Activated naive CD8-positive, alpha-beta T cell treated with anti-CD3 and anti-CD28 coated beads for 36 hours (primary cell): Measurements from ENCODE around the gene ADRA2B. TPM values are rescaled to one million over a fixed set of nuclear protein-coding genes. Genes with fewer than 3 reads are reported as not detected.
"Not testable (repeated sequence)": the region's sequence is repeated elsewhere in the genome, so short reads cannot be mapped to it uniquely, and the experiment has no call there.

Experiments
- DNase-seq: peaks from one replicate; pipeline ENCODE4 v3.0.0; 2021
- H3K27ac Mint-ChIP-seq: one replicate; pipeline ENCODE4 v1.8.0; 2022; ENCODE audit warnings: mild to moderate bottlenecking, moderate library complexity, mixed read lengths
- H3K27me3 Mint-ChIP-seq: one replicate; pipeline ENCODE4 v1.8.0; 2022; ENCODE audit warnings: mild to moderate bottlenecking, mixed read lengths
- H3K36me3 Mint-ChIP-seq: one replicate; pipeline ENCODE4 v1.8.0; 2021; ENCODE audit warnings: mild to moderate bottlenecking, mixed read lengths
- H3K4me1 Mint-ChIP-seq: one replicate; pipeline ENCODE4 v1.8.0; 2021; ENCODE audit warnings: mixed read lengths
- H3K4me3 Mint-ChIP-seq: one replicate; pipeline ENCODE4 v1.8.0; 2022; ENCODE audit warnings: mild to moderate bottlenecking, moderate library complexity, mixed read lengths
- H3K9me3 Mint-ChIP-seq: one replicate; pipeline ENCODE4 v1.8.0; 2022; ENCODE audit warnings: mixed read lengths
- total RNA-seq, 2 experiments: library from RNA; stranded (reverse); gene quantifications; one replicate each; pipeline ENCODE4 v1.2.3, GENCODE V29; 2021

Gene ADRA2B
- total RNA-seq, 2 experiments from 2014 or later = 0.29 to 0.30 TPM

- H3K4me1 Mint-ChIP-seq = peaks cover 59% of the 10 kb centered on the region
- H3K27ac Mint-ChIP-seq = peak overlapping the region; percentile 97
- H3K27me3 Mint-ChIP-seq = peaks cover 7% of the 10 kb centered on the region
- H3K36me3 Mint-ChIP-seq = peaks cover 32% of the 10 kb centered on the region
- peak overlapping the region; percentile 96 for H3K4me3 Mint-ChIP-seq
- DNase-seq = peak; percentile 57
- H3K9me3 Mint-ChIP-seq = no peaks in the 10 kb centered on the region
These were observed 28.2 kb upstream of the ADRA2B start for GRCh38 chr2:96144481-96145035.

GRCh38 chr2:96143848-96144480, 27.6 kb upstream of the ADRA2B start:
- H3K27ac Mint-ChIP-seq = peak overlapping the region; percentile 97
- H3K4me3 Mint-ChIP-seq = peak overlapping the region; percentile 96
- peaks cover 59% of the 10 kb centered on the region for H3K4me1 Mint-ChIP-seq
- DNase-seq = peak; percentile 50
- H3K36me3 Mint-ChIP-seq = peaks cover 32% of the 10 kb centered on the region
- no peaks in the 10 kb centered on the region for H3K9me3 Mint-ChIP-seq
- H3K27me3 Mint-ChIP-seq = peaks cover 7% of the 10 kb centered on the region

- Mint-ChIP-seq H3K4me3 (peak overlapping the region; percentile 96), H3K4me1 (peaks cover 57% of the 10 kb centered on the region), H3K27ac (peak overlapping the region; percentile 97), H3K27me3 (peaks cover 8% of the 10 kb centered on the region), H3K36me3 (peaks cover 32% of the 10 kb centered on the region), H3K9me3 (no peaks in the 10 kb centered on the region)
- DNase-seq = peak; percentile 44
These were observed 27.0 kb upstream of the ADRA2B start for GRCh38 chr2:96143231-96143847.

- H3K9me3 Mint-ChIP-seq = no peaks in the 10 kb centered on the region
- peak overlapping the region; percentile 96 for H3K4me3 Mint-ChIP-seq
- peaks cover 32% of the 10 kb centered on the region for H3K36me3 Mint-ChIP-seq
- peak; percentile 84 for DNase-seq
- peaks cover 52% of the 10 kb centered on the region for H3K4me1 Mint-ChIP-seq
- H3K27me3 Mint-ChIP-seq = peaks cover 11% of the 10 kb centered on the region
- H3K27ac Mint-ChIP-seq = peak overlapping the region; percentile 97
These were observed 26.1 kb upstream of the ADRA2B start for GRCh38 chr2:96142217-96143113.

GRCh38 chr2:96141624-96141967, 25.2 kb upstream of the ADRA2B start:
- Mint-ChIP-seq H3K27me3 (peaks cover 11% of the 10 kb centered on the region), H3K36me3 (peaks cover 32% of the 10 kb centered on the region), H3K27ac (peak overlapping the region; percentile 97), H3K4me3 (peak overlapping the region; percentile 96), H3K4me1 (peaks cover 44% of the 10 kb centered on the region)
- not testable (repeated sequence) for DNase-seq, H3K9me3 Mint-ChIP-seq

GRCh38 chr2:96140941-96141623, 24.7 kb upstream of the ADRA2B start:
- H3K9me3 Mint-ChIP-seq = no peaks in the 10 kb centered on the region
- peaks cover 32% of the 10 kb centered on the region for H3K36me3 Mint-ChIP-seq
- peak overlapping the region; percentile 97 for H3K27ac Mint-ChIP-seq
- H3K4me1 Mint-ChIP-seq = peaks cover 41% of the 10 kb centered on the region
- peaks cover 11% of the 10 kb centered on the region for H3K27me3 Mint-ChIP-seq
- no peak for DNase-seq
- H3K4me3 Mint-ChIP-seq = peak overlapping the region; percentile 96

- H3K36me3 Mint-ChIP-seq = peaks cover 27% of the 10 kb centered on the region
- H3K27me3 Mint-ChIP-seq = peaks cover 11% of the 10 kb centered on the region
- peaks cover 42% of the 10 kb centered on the region for H3K4me1 Mint-ChIP-seq
- H3K27ac Mint-ChIP-seq = peak overlapping the region; percentile 68
- no peak for DNase-seq
- no peaks in the 10 kb centered on the region for H3K9me3 Mint-ChIP-seq
- peak overlapping the region; percentile 37 for H3K4me3 Mint-ChIP-seq
These were observed 22.9 kb upstream of the ADRA2B start for GRCh38 chr2:96139181-96139758.

GRCh38 chr2:96138179-96139145, 22.1 kb upstream of the ADRA2B start, which contains the start of gene ASTL:
ASTL (minus strand) TSS chr2:96138502; CDS start chr2:96138436, 66 bp downstream.
- Mint-ChIP-seq H3K9me3 (no peaks in the 10 kb centered on the region), H3K27me3 (peaks cover 11% of the 10 kb centered on the region), H3K4me3 (peak within 1 kb of the TSS; percentile 37), H3K27ac (peak within 1 kb of the TSS; percentile 68), H3K4me1 (peaks cover 43% of the 10 kb centered on the region), H3K36me3 (peaks cover 24% of the 10 kb centered on the region)
- peak; percentile 63 for DNase-seq

GRCh38 chr2:96137321-96138178, 21.2 kb upstream of the ADRA2B start:
- H3K27ac Mint-ChIP-seq = peak overlapping the region; percentile 45
- H3K4me1 Mint-ChIP-seq = peaks cover 46% of the 10 kb centered on the region
- H3K36me3 Mint-ChIP-seq = peaks cover 17% of the 10 kb centered on the region
- peaks cover 6% of the 10 kb centered on the region for H3K27me3 Mint-ChIP-seq
- no peaks in the 10 kb centered on the region for H3K9me3 Mint-ChIP-seq
- no peak for DNase-seq
- no peak overlapping the region for H3K4me3 Mint-ChIP-seq

GRCh38 chr2:96136129-96136720, 19.9 kb upstream of the ADRA2B start:
- H3K36me3 Mint-ChIP-seq = peaks cover 15% of the 10 kb centered on the region
- no peak for DNase-seq
- no peaks in the 10 kb centered on the region for H3K9me3 Mint-ChIP-seq
- H3K27me3 Mint-ChIP-seq = peaks cover 3% of the 10 kb centered on the region
- H3K4me3 Mint-ChIP-seq = no peak overlapping the region
- no peak overlapping the region for H3K27ac Mint-ChIP-seq
- peaks cover 43% of the 10 kb centered on the region for H3K4me1 Mint-ChIP-seq

GRCh38 chr2:96135621-96136020, 19.2 kb upstream of the ADRA2B start:
- Mint-ChIP-seq H3K27ac (no peak overlapping the region), H3K4me3 (no peak overlapping the region), H3K4me1 (peaks cover 42% of the 10 kb centered on the region), H3K36me3 (peaks cover 15% of the 10 kb centered on the region), H3K27me3 (peaks cover 3% of the 10 kb centered on the region), H3K9me3 (no peaks in the 10 kb centered on the region)
- DNase-seq = no peak

GRCh38 chr2:96135171-96135570, 18.8 kb upstream of the ADRA2B start:
- H3K4me1 Mint-ChIP-seq = peaks cover 43% of the 10 kb centered on the region
- peaks cover 19% of the 10 kb centered on the region for H3K36me3 Mint-ChIP-seq
- H3K27me3 Mint-ChIP-seq = peaks cover 3% of the 10 kb centered on the region
- no peaks in the 10 kb centered on the region for H3K9me3 Mint-ChIP-seq
- no peak for DNase-seq
- no peak overlapping the region for H3K27ac Mint-ChIP-seq
- H3K4me3 Mint-ChIP-seq = no peak overlapping the region
